ENCODE results near the gene ANO10. TPM values are rescaled to one million over a fixed set of nuclear protein-coding genes. Genes with fewer than 3 reads are reported as not detected.

The ANO10 gene
- total RNA-seq, 1 experiment from 2014 or later: 32.6 TPM

GRCh38 chr3:43353923-43354670, 267.7 kb downstream of the ANO10 start:
- H3K4me1 ChIP-seq (replicated peaks; ENCODE audit: insufficient read depth): no peaks in the 10 kb centered on the region
- CTCF ChIA-PET: no interaction called here
- H3F3A ChIP-seq (ENCODE audit: insufficient read depth, low read depth): no peaks in the 10 kb centered on the region
- no peak for DNase-seq
- no peaks in the 10 kb centered on the region for H3K9me2 ChIP-seq (ENCODE audit: insufficient read depth)
- TSS peak; percentile 30 for BruUV-seq (replicated peaks)
- H2AFZ ChIP-seq: no peak overlapping the region
- no peak overlapping the region for H3K4me3 ChIP-seq
- TF ChIP-seq CTCF (conservative IDR thresholded peaks at IDR 0.05) (no peak), EZH2 (IDR thresholded peaks at IDR 0.05; ENCODE audit: low read depth) (no peak)
- H4K20me1 ChIP-seq (ENCODE audit: insufficient read depth): no peaks in the 10 kb centered on the region
- no peak overlapping the region for H3K27ac ChIP-seq
- no peaks in the 10 kb centered on the region for H3K27me3 ChIP-seq (ENCODE audit: insufficient read depth, low read depth)
- no peaks in the 10 kb centered on the region for H3K79me2 ChIP-seq (ENCODE audit: low read depth)
- H3K4me2 ChIP-seq: no peak overlapping the region
- peaks cover 9% of the 10 kb centered on the region; the same call in 1 of the 2 replicates for H3K9me3 ChIP-seq (ENCODE audit: insufficient read depth, low read depth)
- H3K36me3 ChIP-seq (ENCODE audit: low read depth): peaks cover 6% of the 10 kb centered on the region; the same call in 1 of the 2 replicates
- POLR2A ChIA-PET (ENCODE audit: unreplicated experiment): no interaction called here
- intact Hi-C loops (cut with micrococcal nuclease; ENCODE audit: unreplicated experiment): no loop called here

GRCh38 chr3:43353393-43353792, 268.4 kb downstream of the ANO10 start:
- ChIA-PET POLR2A (ENCODE audit: unreplicated experiment) (no interaction called here), CTCF (no interaction called here)
- no peaks in the 10 kb centered on the region for H3K27me3 ChIP-seq (ENCODE audit: insufficient read depth, low read depth)
- H3K4me1 ChIP-seq (replicated peaks; ENCODE audit: insufficient read depth): no peaks in the 10 kb centered on the region
- H2AFZ ChIP-seq: no peak overlapping the region
- no peak overlapping the region for H3K4me3 ChIP-seq
- H3K36me3 ChIP-seq (ENCODE audit: low read depth): peaks cover 6% of the 10 kb centered on the region; the same call in 1 of the 2 replicates
- no TSS peak for BruUV-seq (replicated peaks)
- H3K9me3 ChIP-seq (ENCODE audit: insufficient read depth, low read depth): peaks cover 9% of the 10 kb centered on the region; the same call in 1 of the 2 replicates
- no peaks in the 10 kb centered on the region for H3K9me2 ChIP-seq (ENCODE audit: insufficient read depth)
- intact Hi-C loops (cut with micrococcal nuclease; ENCODE audit: unreplicated experiment): no loop called here
- H4K20me1 ChIP-seq (ENCODE audit: insufficient read depth): no peaks in the 10 kb centered on the region
- TF ChIP-seq EZH2 (IDR thresholded peaks at IDR 0.05; ENCODE audit: low read depth) (no peak), CTCF (conservative IDR thresholded peaks at IDR 0.05) (no peak)
- H3K79me2 ChIP-seq (ENCODE audit: low read depth): no peaks in the 10 kb centered on the region
- no peak overlapping the region for H3K4me2 ChIP-seq
- no peak overlapping the region for H3K27ac ChIP-seq
- no peaks in the 10 kb centered on the region for H3F3A ChIP-seq (ENCODE audit: insufficient read depth, low read depth)
- DNase-seq: no peak

- BruUV-seq (replicated peaks): no TSS peak
- peaks cover 6% of the 10 kb centered on the region; the same call in 1 of the 2 replicates for H3K36me3 ChIP-seq (ENCODE audit: low read depth)
Measured at GRCh38 chr3:43349716-43350115, 272.1 kb downstream of the ANO10 start.

More at GRCh38 chr3:43349716-43350115, 272.1 kb downstream of the ANO10 start:
- Histone ChIP-seq H3F3A (ENCODE audit: insufficient read depth, low read depth) (no peaks in the 10 kb centered on the region), H3K4me3 (no peak overlapping the region), H2AFZ (no peak overlapping the region), H3K9me2 (ENCODE audit: insufficient read depth) (no peaks in the 10 kb centered on the region), H3K27ac (no peak overlapping the region), H3K79me2 (ENCODE audit: low read depth) (no peaks in the 10 kb centered on the region), H3K4me2 (no peak overlapping the region), H4K20me1 (ENCODE audit: insufficient read depth) (no peaks in the 10 kb centered on the region), H3K9me3 (ENCODE audit: insufficient read depth, low read depth) (peaks cover 4% of the 10 kb centered on the region; the same call in 1 of the 2 replicates), H3K4me1 (replicated peaks; ENCODE audit: insufficient read depth) (no peaks in the 10 kb centered on the region), H3K27me3 (ENCODE audit: insufficient read depth, low read depth) (no peaks in the 10 kb centered on the region)
- no peak for DNase-seq
- TF ChIP-seq EZH2 (IDR thresholded peaks at IDR 0.05; ENCODE audit: low read depth): no peak
- no peak for TF ChIP-seq CTCF (conservative IDR thresholded peaks at IDR 0.05)
- intact Hi-C loops (cut with micrococcal nuclease; ENCODE audit: unreplicated experiment): no loop called here
- ChIA-PET CTCF (no interaction called here), POLR2A (ENCODE audit: unreplicated experiment) (no interaction called here)

Measured in PC-9 (cell line).